Lower leg skin (tissue), 3 donors: ENCODE measurements around the gene JAKMIP2.
"Not testable (repeated sequence)": the region's sequence is repeated elsewhere in the genome, so short reads cannot be mapped to it uniquely, and the experiment has no call there.

Source experiments
- POLR2A ChIP-seq, 2 donors: fragments of 450-650 bp; IDR thresholded peaks; one replicate each; pipeline ENCODE4 v1.6.1; 2016 to 2017; ENCODE audit warnings: antibody characterized with exemption in 2 of 2, mild to moderate bottlenecking in 1 of 2, moderate library complexity in 1 of 2
- TF ChIP-seq, protein P1 (sequence below), 3 donors: fragments of 450-650 bp; IDR thresholded peaks; one replicate each; pipeline ENCODE4 v1.5.1; 2016; ENCODE audit warnings: antibody characterized with exemption in 3 of 3, mild to moderate bottlenecking in 3 of 3, moderate library complexity in 2 of 3

DNA sequence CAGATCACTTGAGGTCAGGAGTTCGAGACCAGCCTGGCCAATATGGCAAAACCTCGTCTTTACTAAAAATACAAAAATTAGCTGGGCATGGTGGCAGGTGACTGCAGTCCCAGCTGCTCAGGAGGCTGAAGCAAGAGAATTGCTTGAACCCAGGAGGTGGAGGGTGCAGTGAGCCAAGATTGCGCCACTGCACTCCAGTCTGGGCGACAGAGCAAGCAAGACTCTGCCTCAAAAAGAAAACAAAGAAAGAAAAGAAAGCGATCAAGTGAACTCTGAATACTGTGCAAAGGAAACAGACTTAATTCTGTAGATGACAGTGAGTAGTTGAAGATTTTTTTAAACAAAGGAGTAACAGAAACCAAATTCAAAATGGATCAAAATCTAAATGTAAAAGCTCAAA is 228.7 kb downstream of the JAKMIP2 start:
- not testable (repeated sequence) for TF ChIP-seq POLR2A (IDR thresholded peaks at IDR 0.05)
- TF ChIP-seq, protein P1, sequence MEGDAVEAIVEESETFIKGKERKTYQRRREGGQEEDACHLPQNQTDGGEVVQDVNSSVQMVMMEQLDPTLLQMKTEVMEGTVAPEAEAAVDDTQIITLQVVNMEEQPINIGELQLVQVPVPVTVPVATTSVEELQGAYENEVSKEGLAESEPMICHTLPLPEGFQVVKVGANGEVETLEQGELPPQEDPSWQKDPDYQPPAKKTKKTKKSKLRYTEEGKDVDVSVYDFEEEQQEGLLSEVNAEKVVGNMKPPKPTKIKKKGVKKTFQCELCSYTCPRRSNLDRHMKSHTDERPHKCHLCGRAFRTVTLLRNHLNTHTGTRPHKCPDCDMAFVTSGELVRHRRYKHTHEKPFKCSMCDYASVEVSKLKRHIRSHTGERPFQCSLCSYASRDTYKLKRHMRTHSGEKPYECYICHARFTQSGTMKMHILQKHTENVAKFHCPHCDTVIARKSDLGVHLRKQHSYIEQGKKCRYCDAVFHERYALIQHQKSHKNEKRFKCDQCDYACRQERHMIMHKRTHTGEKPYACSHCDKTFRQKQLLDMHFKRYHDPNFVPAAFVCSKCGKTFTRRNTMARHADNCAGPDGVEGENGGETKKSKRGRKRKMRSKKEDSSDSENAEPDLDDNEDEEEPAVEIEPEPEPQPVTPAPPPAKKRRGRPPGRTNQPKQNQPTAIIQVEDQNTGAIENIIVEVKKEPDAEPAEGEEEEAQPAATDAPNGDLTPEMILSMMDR (IDR thresholded peaks at IDR 0.05) = not testable (repeated sequence)
